ENCODE results near the gene CDH4.

DNA sequence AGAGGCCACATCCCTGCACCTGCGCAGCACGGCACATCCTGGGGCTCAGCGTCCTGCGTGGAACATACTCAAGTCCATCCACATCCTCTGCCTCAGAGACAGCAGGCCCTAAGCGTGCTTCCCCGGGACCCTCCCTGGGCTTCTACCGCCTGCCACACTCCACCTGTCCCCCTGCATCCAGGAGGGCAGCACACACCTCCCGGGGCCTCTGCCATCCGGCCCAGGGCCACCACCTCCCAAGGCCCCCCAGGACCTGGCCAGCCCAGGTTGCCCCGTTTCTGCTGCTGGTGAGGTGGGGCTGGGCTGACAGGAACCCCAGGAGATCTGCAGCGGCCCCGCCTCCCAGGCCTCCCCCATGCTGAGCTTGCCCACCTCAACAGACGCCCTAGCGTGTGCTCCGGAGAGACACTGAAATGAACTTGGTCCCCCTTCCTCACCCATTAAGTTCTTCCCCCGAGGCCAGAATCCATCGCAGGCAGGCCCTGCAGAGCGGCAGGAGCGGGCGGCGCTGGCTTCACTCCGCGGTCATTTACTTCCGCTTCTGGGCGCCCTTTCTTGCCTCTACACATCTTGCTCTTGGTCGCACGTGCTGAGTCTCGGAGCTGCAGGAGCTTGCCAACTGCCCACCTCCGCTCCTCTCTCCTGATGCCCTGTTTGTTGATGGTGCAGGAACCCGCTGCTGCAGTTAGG lies 578.3 kb downstream of the CDH4 start:
- TF ChIP-seq, protein P1, sequence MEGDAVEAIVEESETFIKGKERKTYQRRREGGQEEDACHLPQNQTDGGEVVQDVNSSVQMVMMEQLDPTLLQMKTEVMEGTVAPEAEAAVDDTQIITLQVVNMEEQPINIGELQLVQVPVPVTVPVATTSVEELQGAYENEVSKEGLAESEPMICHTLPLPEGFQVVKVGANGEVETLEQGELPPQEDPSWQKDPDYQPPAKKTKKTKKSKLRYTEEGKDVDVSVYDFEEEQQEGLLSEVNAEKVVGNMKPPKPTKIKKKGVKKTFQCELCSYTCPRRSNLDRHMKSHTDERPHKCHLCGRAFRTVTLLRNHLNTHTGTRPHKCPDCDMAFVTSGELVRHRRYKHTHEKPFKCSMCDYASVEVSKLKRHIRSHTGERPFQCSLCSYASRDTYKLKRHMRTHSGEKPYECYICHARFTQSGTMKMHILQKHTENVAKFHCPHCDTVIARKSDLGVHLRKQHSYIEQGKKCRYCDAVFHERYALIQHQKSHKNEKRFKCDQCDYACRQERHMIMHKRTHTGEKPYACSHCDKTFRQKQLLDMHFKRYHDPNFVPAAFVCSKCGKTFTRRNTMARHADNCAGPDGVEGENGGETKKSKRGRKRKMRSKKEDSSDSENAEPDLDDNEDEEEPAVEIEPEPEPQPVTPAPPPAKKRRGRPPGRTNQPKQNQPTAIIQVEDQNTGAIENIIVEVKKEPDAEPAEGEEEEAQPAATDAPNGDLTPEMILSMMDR (IDR thresholded peaks at IDR 0.05) = no peak
- TF ChIP-seq ZFX (IDR thresholded peaks at IDR 0.05; ENCODE audit: borderline replicate concordance) = no peak
